ENCODE results near the gene DIRAS3.

DIRAS3 gene

GRCh38 chr1:68051475-68051874, 1.0 kb upstream of the DIRAS3 start:
- no peaks in the 10 kb centered on the region for H3K9me3 ChIP-seq (ENCODE audit: control insufficient read depth, insufficient read depth, low read depth, low read length)
- H3K4me3 ChIP-seq (ENCODE audit: low read depth, low read length) = no peak overlapping the region
- no peak overlapping the region for H3K27ac ChIP-seq (ENCODE audit: extremely low read depth, low read depth, low read length)
- TF ChIP-seq ZNF791 (tag by site-specific recombination; IDR thresholded peaks at IDR 0.05) (no peak), HIC1 (tag by site-specific recombination; IDR thresholded peaks at IDR 0.05) (no peak), CTCF (tag by site-specific recombination; IDR thresholded peaks at IDR 0.05) (no peak), ZNF530 (tag by site-specific recombination; IDR thresholded peaks at IDR 0.05; ENCODE audit: low read depth) (no peak), ZNF776 (tag by site-specific recombination; IDR thresholded peaks at IDR 0.05; ENCODE audit: borderline replicate concordance) (no peak), ZNF148 (tag by site-specific recombination; IDR thresholded peaks at IDR 0.05; ENCODE audit: borderline replicate concordance) (no peak), KLF1 (tag by site-specific recombination; IDR thresholded peaks at IDR 0.05) (no peak), ZNF404 (tag by site-specific recombination; IDR thresholded peaks at IDR 0.05) (no peak), ZNF677 (tag by site-specific recombination; IDR thresholded peaks at IDR 0.05) (no peak), ZNF571 (tag by site-specific recombination; IDR thresholded peaks at IDR 0.05) (no peak)
- no peaks in the 10 kb centered on the region for H3K36me3 ChIP-seq (ENCODE audit: control insufficient read depth in 2 of 2, insufficient read depth in 1 of 2, low read length in 2 of 2)
- H3K4me1 ChIP-seq (ENCODE audit: control insufficient read depth, insufficient read depth, low read length) = no peaks in the 10 kb centered on the region
- CTCF ChIA-PET = no interaction called here
- POLR2A ChIA-PET = no interaction called here

- no peaks in the 10 kb centered on the region for H3K36me3 ChIP-seq (ENCODE audit: control insufficient read depth in 2 of 2, insufficient read depth in 1 of 2, low read length in 2 of 2)
- H3K4me1 ChIP-seq (ENCODE audit: control insufficient read depth, insufficient read depth, low read length) = no peaks in the 10 kb centered on the region
- no peak overlapping the region for H3K27ac ChIP-seq (ENCODE audit: extremely low read depth, low read depth, low read length)
- ChIA-PET POLR2A (no interaction called here), CTCF (no interaction called here)
- no peaks in the 10 kb centered on the region for H3K9me3 ChIP-seq (ENCODE audit: control insufficient read depth, insufficient read depth, low read depth, low read length)
- TF ChIP-seq KLF8 (tag by site-specific recombination; IDR thresholded peaks at IDR 0.05) = no peak
- TF ChIP-seq ZNF830 (tag by site-specific recombination; IDR thresholded peaks at IDR 0.05; ENCODE audit: low read depth) = no peak
- TF ChIP-seq PATZ1 (tag by site-specific recombination; IDR thresholded peaks at IDR 0.05) = no peak
- no peak for TF ChIP-seq ZNF571 (tag by site-specific recombination; IDR thresholded peaks at IDR 0.05)
- TF ChIP-seq KLF10 (tag by site-specific recombination; IDR thresholded peaks at IDR 0.05) = no peak
- TF ChIP-seq ZFHX2 (tag by site-specific recombination; conservative IDR thresholded peaks at IDR 0.05) = no peak
- no peak for TF ChIP-seq ZFP37 (tag by site-specific recombination; IDR thresholded peaks at IDR 0.05)
- no peak for TF ChIP-seq HOXA7 (CRISPR knock-in tag; IDR thresholded peaks at IDR 0.05; ENCODE audit: borderline replicate concordance)
- TF ChIP-seq ZNF555 (tag by site-specific recombination; conservative IDR thresholded peaks at IDR 0.05) = no peak
- TF ChIP-seq ZBTB17 (tag by site-specific recombination; IDR thresholded peaks at IDR 0.05) = no peak
- no peak overlapping the region for H3K4me3 ChIP-seq (ENCODE audit: low read depth, low read length)
These were observed 2.8 kb downstream of the DIRAS3 start for GRCh38 chr1:68047659-68048026.

Data from HEK293 (cell line).